ENCODE data around the gene KRTAP5-4.
"Not testable (repeated sequence)": the region's sequence is repeated elsewhere in the genome, so short reads cannot be mapped to it uniquely, and the experiment has no call there.

KRTAP5-4 gene

DNA sequence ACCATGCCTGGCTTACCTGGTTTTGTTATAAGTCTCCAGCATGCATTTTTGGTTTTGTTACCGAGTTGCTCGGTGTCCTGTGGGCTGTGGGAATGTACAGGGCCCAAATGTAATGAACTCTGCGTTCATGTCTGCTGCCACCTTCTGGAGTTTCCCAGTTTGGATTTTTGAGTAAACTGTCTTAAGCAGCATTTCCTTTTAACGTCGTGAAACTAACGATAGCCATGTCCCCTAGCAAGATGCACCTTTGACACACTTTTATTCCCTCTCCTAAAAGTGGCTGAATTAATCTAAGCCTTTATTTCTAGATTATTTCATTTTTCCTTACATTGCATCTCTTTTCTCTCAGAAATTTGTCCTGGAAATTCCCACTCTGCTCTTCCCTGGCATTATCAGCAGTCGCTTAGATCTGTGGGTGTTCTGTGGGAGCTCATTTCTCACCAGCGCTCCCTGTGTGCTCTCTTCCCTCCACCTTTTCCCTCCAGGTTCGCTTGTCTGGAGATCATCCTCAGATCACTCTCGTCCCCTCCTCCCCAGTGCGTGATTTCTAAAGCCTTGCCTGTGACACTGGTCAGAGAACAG lies 25.9 kb downstream of the KRTAP5-4 start:
- DNase-seq (ENCODE audit: low spot score in 2 of 2); in situ Hi-C loops (cut with MboI; ENCODE audit: low sequenced_read_pairs); H3K4me3 ChIP-seq; H3K4me1 ChIP-seq; H3K36me3 ChIP-seq (replicated peaks); H3K9me3 ChIP-seq: not testable (repeated sequence)
- peaks cover 19% of the 10 kb centered on the region for H3K27me3 ChIP-seq (ENCODE audit: low read depth)

DNA sequence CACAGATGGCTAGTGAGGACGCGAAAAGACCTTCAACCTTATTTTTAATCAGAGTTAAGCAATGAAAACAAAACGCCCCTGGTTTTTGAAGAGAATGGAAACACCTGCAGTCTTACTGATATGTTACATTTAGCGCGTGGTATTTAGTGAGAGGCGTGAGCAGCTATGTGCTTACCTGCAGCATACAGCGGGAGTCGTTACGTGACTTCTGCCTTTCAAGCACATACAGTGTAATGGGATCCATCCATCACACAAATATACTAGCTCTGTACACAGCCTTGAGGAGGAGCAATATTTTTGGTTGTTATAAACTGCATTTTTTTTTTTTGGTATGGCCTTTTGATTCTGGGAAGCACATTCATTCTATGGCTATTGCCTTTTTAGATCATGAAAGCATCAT lies 29.3 kb downstream of the KRTAP5-4 start:
- Histone ChIP-seq H3K4me3 (no peak overlapping the region), H3K27me3 (ENCODE audit: low read depth) (peaks cover 16% of the 10 kb centered on the region), H3K9me3 (no peaks in the 10 kb centered on the region), H3K4me1 (no peaks in the 10 kb centered on the region), H3K36me3 (replicated peaks) (no peaks in the 10 kb centered on the region)
- no peak for DNase-seq (ENCODE audit: low spot score in 2 of 2)
- in situ Hi-C loops (cut with MboI; ENCODE audit: low sequenced_read_pairs) = no loop called here

- Histone ChIP-seq H3K9me3 (no peaks in the 10 kb centered on the region), H3K4me3 (no peak overlapping the region), H3K36me3 (replicated peaks) (no peaks in the 10 kb centered on the region), H3K27me3 (ENCODE audit: low read depth) (peaks cover 16% of the 10 kb centered on the region), H3K4me1 (no peaks in the 10 kb centered on the region)
- in situ Hi-C loops (cut with MboI; ENCODE audit: low sequenced_read_pairs) = no loop called here
- DNase-seq (ENCODE audit: low spot score in 2 of 2) = no peak
Measured at GRCh38 chr11:1589996-1590395, 31.9 kb downstream of the KRTAP5-4 start.

- H3K9me3 ChIP-seq; H3K4me1 ChIP-seq; DNase-seq (ENCODE audit: low spot score in 2 of 2); H3K36me3 ChIP-seq (replicated peaks); in situ Hi-C loops (cut with MboI; ENCODE audit: low sequenced_read_pairs); H3K4me3 ChIP-seq: not testable (repeated sequence)
- peaks cover 15% of the 10 kb centered on the region for H3K27me3 ChIP-seq (ENCODE audit: low read depth)
Measured at GRCh38 chr11:1589191-1589963, 32.6 kb downstream of the KRTAP5-4 start.

GRCh38 chr11:1586699-1587098 lies 35.2 kb downstream of the KRTAP5-4 start:
- Histone ChIP-seq H3K9me3 (no peaks in the 10 kb centered on the region), H3K27me3 (ENCODE audit: low read depth) (peaks cover 21% of the 10 kb centered on the region), H3K4me1 (no peaks in the 10 kb centered on the region), H3K36me3 (replicated peaks) (no peaks in the 10 kb centered on the region), H3K4me3 (no peak overlapping the region)
- no peak for DNase-seq (ENCODE audit: low spot score in 2 of 2)
- in situ Hi-C loops (cut with MboI; ENCODE audit: low sequenced_read_pairs) = no loop called here

DNA sequence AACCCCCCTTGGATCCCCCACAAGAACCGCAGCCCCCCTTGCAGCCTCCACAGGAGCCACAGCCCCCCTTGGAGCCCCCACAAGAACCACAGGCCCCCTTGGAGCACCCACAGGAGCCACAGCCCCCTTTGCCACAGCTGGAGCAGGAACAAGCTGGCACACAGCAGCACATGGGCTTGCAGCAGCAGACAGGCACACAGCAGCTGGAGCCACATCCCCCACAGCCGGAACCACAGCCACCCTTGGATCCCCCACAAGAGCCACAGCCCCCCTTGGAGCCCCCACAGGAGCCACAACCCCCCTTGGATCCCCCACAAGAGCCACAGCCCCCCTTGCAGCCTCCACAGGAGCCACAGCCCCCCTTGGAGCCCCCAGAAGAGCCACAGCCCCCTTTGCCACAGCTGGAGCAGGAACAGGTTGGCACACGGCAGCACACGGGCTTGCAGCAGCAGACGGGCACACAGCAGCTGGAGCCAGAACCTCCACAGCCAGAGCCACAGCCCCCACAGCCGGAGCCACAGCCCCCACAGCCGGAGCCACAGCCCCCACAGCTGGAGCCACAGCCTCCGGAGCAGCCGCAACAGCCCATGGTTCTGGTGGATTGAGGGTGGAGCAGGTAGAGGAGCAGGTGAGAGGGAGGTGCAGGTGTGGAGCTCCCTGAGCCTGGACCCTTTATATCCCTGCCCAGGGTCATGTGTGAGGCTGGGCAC lies 37.1 kb downstream of the KRTAP5-4 start, which contains the start of gene KRTAP5-1:
Gene KRTAP5-1 (minus strand): TSS at position 623 of the 710 bp plus-strand sequence. CDS start 34 bp downstream, at position 589.
- DNase-seq (ENCODE audit: low spot score in 2 of 2); H3K9me3 ChIP-seq; H3K4me3 ChIP-seq; H3K36me3 ChIP-seq (replicated peaks); in situ Hi-C loops (cut with MboI; ENCODE audit: low sequenced_read_pairs); H3K4me1 ChIP-seq: not testable (repeated sequence)
- peaks cover 19% of the 10 kb centered on the region for H3K27me3 ChIP-seq (ENCODE audit: low read depth)

DNA sequence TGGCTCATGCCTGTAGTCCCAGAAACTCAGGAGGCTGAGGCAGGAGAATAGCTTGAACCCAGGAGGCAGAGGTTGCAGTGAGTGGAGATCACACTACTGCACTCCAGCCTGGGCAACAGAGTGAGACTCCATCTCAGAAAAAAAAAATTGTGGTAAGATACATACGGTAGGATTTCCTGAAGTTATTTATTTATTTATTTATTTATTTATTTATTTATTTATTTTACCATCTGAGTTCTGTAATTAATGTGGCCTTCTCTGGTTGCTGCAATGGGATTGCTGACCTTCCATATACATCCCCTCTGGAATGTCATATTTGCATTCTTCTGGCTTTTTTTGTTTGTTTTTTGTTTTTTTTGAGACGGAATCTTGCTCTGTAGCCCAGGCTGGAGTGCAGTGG lies 39.0 kb downstream of the KRTAP5-4 start:
- H3K36me3 ChIP-seq (replicated peaks); DNase-seq (ENCODE audit: low spot score in 2 of 2); H3K9me3 ChIP-seq; in situ Hi-C loops (cut with MboI; ENCODE audit: low sequenced_read_pairs); H3K4me3 ChIP-seq; H3K4me1 ChIP-seq: not testable (repeated sequence)
- H3K27me3 ChIP-seq (ENCODE audit: low read depth) = peaks cover 19% of the 10 kb centered on the region

DNA sequence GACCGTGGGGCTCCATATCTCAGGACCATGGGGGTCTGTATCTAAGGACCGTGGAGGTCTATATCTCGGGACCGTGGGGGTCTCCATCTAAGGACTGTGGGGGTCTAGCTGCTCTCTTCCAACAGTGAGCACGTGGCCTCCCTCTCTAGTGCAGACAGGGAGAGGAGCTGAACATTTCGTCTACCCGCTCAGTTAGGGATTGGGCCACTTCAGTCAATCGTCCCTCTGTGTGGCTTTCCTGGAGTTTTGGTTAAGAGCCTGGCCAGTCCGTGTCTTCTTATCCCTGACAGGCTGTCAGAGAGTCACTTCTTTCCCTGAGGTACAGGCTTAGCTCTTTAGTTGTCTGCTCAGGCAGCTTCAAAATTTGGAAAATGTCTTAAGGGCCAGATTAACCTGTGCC lies 40.0 kb downstream of the KRTAP5-4 start:
- Histone ChIP-seq H3K4me1 (no peaks in the 10 kb centered on the region), H3K4me3 (no peak overlapping the region), H3K27me3 (ENCODE audit: low read depth) (peaks cover 19% of the 10 kb centered on the region), H3K36me3 (replicated peaks) (no peaks in the 10 kb centered on the region), H3K9me3 (peaks cover 5% of the 10 kb centered on the region)
- no peak for DNase-seq (ENCODE audit: low spot score in 2 of 2)
- in situ Hi-C loops (cut with MboI; ENCODE audit: low sequenced_read_pairs) = no loop called here

GRCh38 chr11:1576825-1577224 lies 45.1 kb downstream of the KRTAP5-4 start:
- no peak overlapping the region for H3K4me3 ChIP-seq
- peaks cover 5% of the 10 kb centered on the region for H3K9me3 ChIP-seq
- H3K36me3 ChIP-seq (replicated peaks) = no peaks in the 10 kb centered on the region
- H3K4me1 ChIP-seq = peaks cover 8% of the 10 kb centered on the region
- in situ Hi-C loops (cut with MboI; ENCODE audit: low sequenced_read_pairs) = no loop called here
- no peak for DNase-seq (ENCODE audit: low spot score in 2 of 2)
- H3K27me3 ChIP-seq (ENCODE audit: low read depth) = peaks cover 24% of the 10 kb centered on the region

- H3K27me3 ChIP-seq (ENCODE audit: low read depth) = peaks cover 24% of the 10 kb centered on the region
- H3K9me3 ChIP-seq; DNase-seq (ENCODE audit: low spot score in 2 of 2); H3K4me3 ChIP-seq; H3K4me1 ChIP-seq; in situ Hi-C loops (cut with MboI; ENCODE audit: low sequenced_read_pairs); H3K36me3 ChIP-seq (replicated peaks): not testable (repeated sequence)
Measured at GRCh38 chr11:1575756-1576155, 46.2 kb downstream of the KRTAP5-4 start.

GRCh38 chr11:1574933-1575242 lies 47.0 kb downstream of the KRTAP5-4 start:
- H3K4me3 ChIP-seq = no peak overlapping the region
- no peaks in the 10 kb centered on the region for H3K36me3 ChIP-seq (replicated peaks)
- H3K4me1 ChIP-seq = peaks cover 8% of the 10 kb centered on the region
- in situ Hi-C loops (cut with MboI; ENCODE audit: low sequenced_read_pairs) = no loop called here
- peaks cover 24% of the 10 kb centered on the region for H3K27me3 ChIP-seq (ENCODE audit: low read depth)
- DNase-seq (ENCODE audit: low spot score in 2 of 2) = no peak
- peaks cover 5% of the 10 kb centered on the region for H3K9me3 ChIP-seq

DNA sequence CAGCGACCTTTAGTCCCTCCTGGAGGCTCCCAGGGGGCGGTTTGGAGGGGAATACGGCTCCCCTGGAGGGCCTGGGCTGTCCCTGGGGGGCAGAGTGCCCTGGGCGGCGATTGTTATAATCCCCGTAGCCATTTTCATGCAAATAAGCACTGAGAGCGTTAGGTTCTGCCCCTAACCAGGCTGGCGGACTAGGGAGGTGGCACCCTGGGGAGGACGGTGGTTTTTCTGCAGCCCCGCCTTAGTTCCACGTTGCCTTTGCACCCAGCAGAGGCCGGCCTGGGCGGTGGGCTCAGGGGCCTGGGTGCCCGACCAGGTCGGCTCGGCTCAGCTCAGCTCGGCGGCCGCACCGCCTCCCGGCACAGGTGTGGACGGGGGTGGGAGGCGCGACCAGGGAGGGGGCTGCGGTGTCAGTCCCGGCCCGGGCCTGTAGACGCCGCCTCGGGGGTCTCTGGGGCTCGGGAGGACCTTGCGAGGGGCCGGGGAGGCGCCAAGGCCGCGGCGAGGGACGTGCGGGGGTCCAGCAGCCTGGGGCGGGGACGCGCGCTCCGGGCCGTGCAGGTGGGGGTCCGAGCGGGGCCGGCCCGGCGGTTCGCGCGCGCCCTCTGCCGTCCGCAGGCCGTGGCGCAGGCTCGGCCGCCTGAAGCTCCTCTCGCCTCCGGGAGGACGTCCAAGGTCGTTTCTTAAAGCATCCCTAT lies 47.6 kb downstream of the KRTAP5-4 start:
- DNase-seq (ENCODE audit: low spot score in 2 of 2) = peak; percentile 65 to 77
- peaks cover 5% of the 10 kb centered on the region for H3K9me3 ChIP-seq

DNA sequence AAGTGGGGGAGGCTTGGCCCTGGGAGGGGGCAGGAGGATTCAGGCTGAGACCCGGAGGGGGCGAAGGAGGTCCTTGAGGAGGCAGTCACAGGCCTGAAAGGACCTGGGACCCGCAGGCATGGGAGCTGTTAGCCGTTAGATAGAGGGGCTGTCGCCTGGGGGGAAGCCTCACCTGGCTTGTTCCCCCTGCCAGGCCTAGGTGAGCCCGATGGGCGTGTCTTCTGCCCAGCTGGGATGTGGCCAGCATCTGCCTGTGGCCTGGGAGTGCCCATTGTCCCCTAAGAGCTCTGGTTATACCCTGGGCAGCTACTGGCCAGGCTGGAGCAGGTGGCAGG lies 48.1 kb downstream of the KRTAP5-4 start:
- peak in 1 of 2 experiments; percentile 34 for DNase-seq (ENCODE audit: low spot score in 2 of 2)
- Histone ChIP-seq H3K9me3 (peaks cover 5% of the 10 kb centered on the region), H3K27me3 (ENCODE audit: low read depth) (peaks cover 24% of the 10 kb centered on the region), H3K4me1 (peaks cover 8% of the 10 kb centered on the region), H3K4me3 (peak overlapping the region; percentile 30), H3K36me3 (replicated peaks) (no peaks in the 10 kb centered on the region)
- in situ Hi-C loops (cut with MboI; ENCODE audit: low sequenced_read_pairs) = no loop called here

More for the DNA sequence above, 47.6 kb downstream of the KRTAP5-4 start:
- in situ Hi-C loops (cut with MboI; ENCODE audit: low sequenced_read_pairs) = no loop called here
- Histone ChIP-seq H3K4me1 (peaks cover 8% of the 10 kb centered on the region), H3K27me3 (ENCODE audit: low read depth) (peaks cover 24% of the 10 kb centered on the region), H3K36me3 (replicated peaks) (no peaks in the 10 kb centered on the region), H3K4me3 (peak overlapping the region; percentile 30)
